Mammary epithelial cell (primary cell): ENCODE measurements around the gene FASLG.

Experiments
- EZH2 ChIP-seq: IDR thresholded peaks from 2 replicates; pipeline ENCODE4 v1.6.1; 2012; ENCODE audit warnings: low read length, inconsistent platforms, borderline replicate concordance
- TF ChIP-seq, protein P1 (sequence below), 2 donors: IDR thresholded peaks in 1 of 2; conservative IDR thresholded peaks in 1 of 2; 2 replicates each; pipeline ENCODE4 v1.5.1; 2011 to 2012; ENCODE audit warnings: inconsistent platforms in 2 of 2, low read length in 2 of 2, mild to moderate bottlenecking in 2 of 2, control low read depth in 1 of 2, low read depth in 1 of 2; ENCODE audit not compliant: insufficient read depth in 1 of 2; ENCODE audit errors: extremely low read depth in 1 of 2

DNA sequence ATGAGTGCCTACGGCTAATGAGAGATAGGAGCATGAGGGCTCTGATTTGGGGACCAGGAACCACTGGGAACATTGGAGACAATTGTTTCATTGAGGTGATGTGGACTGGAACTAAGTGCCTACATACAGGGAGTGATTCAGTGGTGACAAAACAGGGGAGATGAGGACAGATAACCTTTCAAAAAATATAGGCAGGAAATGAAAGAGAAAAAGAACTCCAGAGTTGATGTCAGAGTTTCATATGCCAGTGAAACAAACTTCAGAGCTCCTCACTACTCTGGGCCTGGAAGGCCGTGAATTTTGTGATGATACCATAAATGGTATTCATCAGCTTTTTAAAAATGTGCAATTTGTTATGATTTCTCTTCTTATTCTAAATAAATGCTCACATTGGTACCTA lies 39.3 kb downstream of the FASLG start:
- TF ChIP-seq, protein P1, sequence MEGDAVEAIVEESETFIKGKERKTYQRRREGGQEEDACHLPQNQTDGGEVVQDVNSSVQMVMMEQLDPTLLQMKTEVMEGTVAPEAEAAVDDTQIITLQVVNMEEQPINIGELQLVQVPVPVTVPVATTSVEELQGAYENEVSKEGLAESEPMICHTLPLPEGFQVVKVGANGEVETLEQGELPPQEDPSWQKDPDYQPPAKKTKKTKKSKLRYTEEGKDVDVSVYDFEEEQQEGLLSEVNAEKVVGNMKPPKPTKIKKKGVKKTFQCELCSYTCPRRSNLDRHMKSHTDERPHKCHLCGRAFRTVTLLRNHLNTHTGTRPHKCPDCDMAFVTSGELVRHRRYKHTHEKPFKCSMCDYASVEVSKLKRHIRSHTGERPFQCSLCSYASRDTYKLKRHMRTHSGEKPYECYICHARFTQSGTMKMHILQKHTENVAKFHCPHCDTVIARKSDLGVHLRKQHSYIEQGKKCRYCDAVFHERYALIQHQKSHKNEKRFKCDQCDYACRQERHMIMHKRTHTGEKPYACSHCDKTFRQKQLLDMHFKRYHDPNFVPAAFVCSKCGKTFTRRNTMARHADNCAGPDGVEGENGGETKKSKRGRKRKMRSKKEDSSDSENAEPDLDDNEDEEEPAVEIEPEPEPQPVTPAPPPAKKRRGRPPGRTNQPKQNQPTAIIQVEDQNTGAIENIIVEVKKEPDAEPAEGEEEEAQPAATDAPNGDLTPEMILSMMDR (conservative IDR thresholded peaks at IDR 0.05 in 1 of 2, IDR thresholded peaks at IDR 0.05 in 1 of 2; ENCODE audit: extremely low read depth in 1 of 2, insufficient read depth in 1 of 2, low read depth in 1 of 2, low read length in 2 of 2): no peak
- no peak for TF ChIP-seq EZH2
